WERI-Rb-1 (cell line): Measurements from ENCODE around the gene SLC19A1.

Experiments
- DNase-seq: peaks from one replicate; pipeline ENCODE4 v3.0.0-alpha.2; 2020
- H3K27ac ChIP-seq: fragments of 250-450 bp; sonication (Bioruptor Pico); 2 replicates; pipeline ENCODE4 v1.5.1; 2020; ENCODE audit warnings: mild to moderate bottlenecking, moderate library complexity
- H3K27me3 ChIP-seq: fragments of 250-450 bp; sonication (Bioruptor Pico); 2 replicates; pipeline ENCODE4 v1.5.1; 2021; ENCODE audit warnings: mild to moderate bottlenecking, low read depth, moderate library complexity; ENCODE audit not compliant: insufficient read depth, severe bottlenecking
- H3K36me3 ChIP-seq: fragments of 250-450 bp; sonication (Bioruptor Pico); 2 replicates; pipeline ENCODE4 v1.5.1; 2020; ENCODE audit warnings: mild to moderate bottlenecking, moderate library complexity
- H3K4me3 ChIP-seq: 2 replicates; pipeline ENCODE4 v1.5.1; 2011; ENCODE audit warnings: low read depth, mild to moderate bottlenecking, control low read depth, low read length
- H3K9me3 ChIP-seq: fragments of 250-450 bp; sonication (Bioruptor Pico); 2 replicates; pipeline ENCODE4 v1.5.1; 2021; ENCODE audit warnings: mild to moderate bottlenecking, moderate library complexity; ENCODE audit not compliant: severe bottlenecking
- CTCF ChIP-seq: IDR thresholded peaks from 2 replicates; pipeline ENCODE4 v1.5.1; 2011; ENCODE audit warnings: low read depth, mild to moderate bottlenecking, control low read depth, inconsistent platforms, low read length

The SLC19A1 gene

GRCh38 chr21:45545236-45545570, 3.0 kb upstream of the SLC19A1 start:
- no peak for TF ChIP-seq CTCF
- Histone ChIP-seq H3K4me3 (no peak overlapping the region), H3K27me3 (no peaks in the 10 kb centered on the region), H3K9me3 (no peaks in the 10 kb centered on the region), H3K36me3 (peaks cover 9% of the 10 kb centered on the region), H3K27ac (no peak overlapping the region)
- DNase-seq, result peak; percentile 4

- Histone ChIP-seq H3K4me3 (no peak overlapping the region), H3K27ac (no peak overlapping the region), H3K27me3 (no peaks in the 10 kb centered on the region), H3K36me3 (peaks cover 9% of the 10 kb centered on the region), H3K9me3 (no peaks in the 10 kb centered on the region)
- peak; percentile 8 for DNase-seq
- TF ChIP-seq CTCF, result no peak
Observed at GRCh38 chr21:45544449-45545235, 2.4 kb upstream of the SLC19A1 start.

- H3K27me3 ChIP-seq, result no peaks in the 10 kb centered on the region
- H3K36me3 ChIP-seq, result peaks cover 12% of the 10 kb centered on the region
- no peak overlapping the region for H3K4me3 ChIP-seq
- no peaks in the 10 kb centered on the region for H3K9me3 ChIP-seq
- no peak overlapping the region for H3K27ac ChIP-seq
- no peak for TF ChIP-seq CTCF
- DNase-seq, result peak; percentile 24
Observed at GRCh38 chr21:45543710-45544448, 1.6 kb upstream of the SLC19A1 start.

- no peaks in the 10 kb centered on the region for H3K27me3 ChIP-seq
- no peak overlapping the region for H3K27ac ChIP-seq
- H3K36me3 ChIP-seq, result peaks cover 12% of the 10 kb centered on the region
- no peak for DNase-seq
- no peak for TF ChIP-seq CTCF
- H3K4me3 ChIP-seq, result no peak overlapping the region
- H3K9me3 ChIP-seq, result no peaks in the 10 kb centered on the region
Observed at GRCh38 chr21:45543371-45543709, 1.1 kb upstream of the SLC19A1 start.

- Histone ChIP-seq H3K27ac (peak overlapping the region; percentile 87), H3K4me3 (peak overlapping the region; percentile 62), H3K27me3 (no peaks in the 10 kb centered on the region), H3K9me3 (no peaks in the 10 kb centered on the region), H3K36me3 (peaks cover 12% of the 10 kb centered on the region)
- DNase-seq, result no peak
- TF ChIP-seq CTCF, result no peak
Observed at GRCh38 chr21:45542667-45543370, 579 bp upstream of the SLC19A1 start.
